ENCODE data around the gene SLC6A16. TPM values are rescaled to one million over a fixed set of nuclear protein-coding genes. Genes with fewer than 3 reads are reported as not detected.
A peak's percentile ranks its signal among the peaks of the same experiment; 100 is the strongest.
"Not testable (repeated sequence)": the region's sequence is repeated elsewhere in the genome, so short reads cannot be mapped to it uniquely, and the experiment has no call there.

SLC6A16 gene
- total RNA-seq, 1 experiment from 2014 or later, result not detected

- DNase-seq (ENCODE audit: low spot score), result no peak
These were observed 19.8 kb upstream of the SLC6A16 start for GRCh38 chr19:49344505-49345423.

DNA sequence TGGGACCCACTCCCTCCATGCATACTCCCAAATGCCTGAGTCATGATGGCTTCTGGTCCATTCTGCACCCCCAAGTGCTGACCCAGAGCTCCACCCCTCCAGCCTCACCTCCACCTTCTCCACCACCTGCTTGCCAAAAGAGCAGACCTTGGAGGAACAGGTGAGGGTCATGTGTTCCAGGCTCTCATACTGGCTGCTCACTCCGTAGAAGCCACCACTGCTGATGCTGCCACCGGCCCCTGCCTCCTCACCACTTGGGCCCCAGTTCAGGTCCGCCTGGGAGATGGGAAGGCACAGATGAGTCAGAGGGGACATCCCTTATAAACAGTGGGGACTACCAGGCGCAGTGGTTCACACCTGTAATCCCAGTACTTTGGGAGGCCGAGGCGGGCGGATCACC is 18.1 kb upstream of the SLC6A16 start:
- DNase-seq (ENCODE audit: low spot score), result no peak

GRCh38 chr19:49342291-49342721 is 17.3 kb upstream of the SLC6A16 start:
- DNase-seq (ENCODE audit: low spot score), result no peak

DNA sequence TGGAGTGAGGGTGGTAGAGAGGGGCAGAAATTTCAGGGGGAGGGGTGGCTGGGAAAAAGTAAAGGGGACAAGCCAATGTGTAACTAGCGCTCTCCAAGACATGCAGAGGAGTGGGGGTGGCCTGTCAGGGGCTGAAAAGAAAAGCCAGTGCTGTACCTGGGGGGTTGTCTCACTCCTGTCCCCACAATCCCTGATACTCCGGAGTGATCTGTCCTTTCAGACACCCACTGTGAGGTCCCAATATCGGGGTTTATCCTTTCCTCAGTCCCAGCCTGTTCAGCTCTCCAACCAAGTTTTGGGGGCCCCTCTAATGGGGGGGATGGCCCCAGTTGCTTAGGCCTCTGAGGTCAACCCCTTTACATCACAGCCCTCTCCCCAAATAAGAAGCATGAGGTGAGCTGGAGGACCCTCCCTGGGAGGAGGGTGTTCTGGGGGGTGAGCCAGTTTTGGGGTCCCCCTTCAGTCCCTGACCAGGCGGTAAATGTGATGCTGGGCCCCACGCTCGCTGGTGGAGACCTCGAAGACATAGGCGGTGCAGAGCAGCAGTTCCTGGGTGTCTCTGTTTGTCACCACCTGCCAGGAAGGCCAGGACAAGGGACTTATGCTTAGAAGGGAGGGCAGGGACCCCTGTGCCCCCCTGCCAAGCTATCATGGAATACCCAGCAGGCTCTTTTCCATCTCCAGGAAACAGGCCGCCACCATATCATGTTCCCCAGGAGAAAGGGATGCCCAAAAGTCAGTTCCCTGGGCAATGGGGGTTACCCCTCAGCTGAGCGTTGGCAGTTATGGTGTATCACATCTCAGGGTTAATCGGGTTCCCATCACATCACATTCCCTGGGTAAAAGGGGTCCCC is 16.1 kb upstream of the SLC6A16 start:
- DNase-seq (ENCODE audit: low spot score), result no peak

GRCh38 chr19:49340069-49340864 is 15.3 kb upstream of the SLC6A16 start:
- no peak for DNase-seq (ENCODE audit: low spot score)

- no peak for DNase-seq (ENCODE audit: low spot score)
These were observed 14.5 kb upstream of the SLC6A16 start for GRCh38 chr19:49339301-49340068.

GRCh38 chr19:49338691-49339300 is 13.8 kb upstream of the SLC6A16 start:
- DNase-seq (ENCODE audit: low spot score), result peak; percentile 72

- DNase-seq (ENCODE audit: low spot score), result no peak
These were observed 13.2 kb upstream of the SLC6A16 start for GRCh38 chr19:49338023-49338677.

DNA sequence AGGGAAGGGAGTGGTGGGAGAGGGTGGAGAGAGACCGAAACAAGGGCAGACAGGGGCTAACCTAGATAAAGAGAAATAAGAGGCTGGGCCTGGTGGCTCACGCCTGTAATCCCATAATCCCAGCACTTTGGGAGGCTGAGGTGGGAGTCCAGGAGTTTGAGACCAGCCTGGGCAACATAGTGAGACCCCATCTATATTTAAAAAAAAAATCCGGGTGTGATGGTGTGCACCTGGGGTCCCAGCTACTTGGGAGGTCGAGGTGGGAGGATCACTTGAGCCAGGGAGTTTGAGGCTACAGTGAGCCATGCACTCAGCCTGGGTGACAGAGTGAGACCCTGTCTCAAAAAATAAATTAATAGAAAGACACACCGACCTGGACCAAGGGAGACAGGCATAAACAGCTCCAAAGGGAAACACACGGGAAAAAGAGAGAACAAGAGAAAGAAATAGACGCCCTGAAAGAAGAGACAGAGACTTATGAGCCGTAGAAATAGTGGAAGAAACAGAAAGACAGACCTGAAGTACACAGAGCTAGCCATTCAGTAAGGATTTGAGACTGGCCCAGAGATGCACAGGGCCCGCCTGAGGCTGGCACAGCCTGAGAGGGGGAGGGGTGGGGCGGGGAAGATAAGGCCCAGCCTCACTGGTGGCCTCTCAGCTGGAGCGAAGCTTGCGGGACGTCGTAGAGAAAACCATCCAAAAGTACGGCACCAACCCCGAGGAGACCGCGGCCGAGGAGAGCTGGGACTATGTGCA is 12.5 kb upstream of the SLC6A16 start:
- no peak for DNase-seq (ENCODE audit: low spot score)

DNA sequence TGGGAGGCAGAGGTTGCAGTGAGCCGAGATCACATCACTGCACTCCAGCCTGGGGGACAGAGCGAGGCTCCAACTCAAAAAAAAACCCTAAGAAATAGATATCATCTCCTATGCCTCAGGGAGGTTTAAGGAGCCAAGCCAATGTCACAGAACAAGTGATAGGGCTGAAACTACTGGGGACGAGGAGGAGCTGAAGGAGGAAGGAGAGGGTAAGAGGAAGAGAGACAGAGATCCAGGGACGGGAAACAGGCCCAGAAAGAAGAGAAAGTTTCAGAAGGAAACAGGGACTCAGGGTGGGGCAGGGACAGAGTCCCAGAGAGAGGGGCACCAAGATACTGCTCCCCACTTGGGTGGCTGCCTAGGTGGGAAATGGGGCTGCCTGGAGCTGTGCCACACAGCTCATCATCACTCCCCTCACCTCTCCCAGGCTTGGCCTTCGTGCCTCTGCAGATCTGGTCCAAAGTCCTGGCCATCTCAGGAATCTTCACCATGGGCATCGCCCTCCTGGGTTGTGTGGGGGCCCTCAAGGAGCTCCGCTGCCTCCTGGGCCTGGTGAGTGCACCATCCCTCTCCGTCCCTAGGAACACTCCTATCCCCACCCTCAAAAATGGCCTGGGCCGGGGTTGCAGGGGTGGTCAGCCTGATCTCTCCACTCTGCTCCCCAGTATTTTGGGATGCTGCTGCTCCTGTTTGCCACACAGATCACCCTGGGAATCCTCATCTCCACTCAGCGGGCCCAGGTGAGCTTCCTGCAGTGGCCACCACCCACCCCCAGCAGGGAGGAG is 11.7 kb upstream of the SLC6A16 start:
- DNase-seq (ENCODE audit: low spot score), result no peak

DNA sequence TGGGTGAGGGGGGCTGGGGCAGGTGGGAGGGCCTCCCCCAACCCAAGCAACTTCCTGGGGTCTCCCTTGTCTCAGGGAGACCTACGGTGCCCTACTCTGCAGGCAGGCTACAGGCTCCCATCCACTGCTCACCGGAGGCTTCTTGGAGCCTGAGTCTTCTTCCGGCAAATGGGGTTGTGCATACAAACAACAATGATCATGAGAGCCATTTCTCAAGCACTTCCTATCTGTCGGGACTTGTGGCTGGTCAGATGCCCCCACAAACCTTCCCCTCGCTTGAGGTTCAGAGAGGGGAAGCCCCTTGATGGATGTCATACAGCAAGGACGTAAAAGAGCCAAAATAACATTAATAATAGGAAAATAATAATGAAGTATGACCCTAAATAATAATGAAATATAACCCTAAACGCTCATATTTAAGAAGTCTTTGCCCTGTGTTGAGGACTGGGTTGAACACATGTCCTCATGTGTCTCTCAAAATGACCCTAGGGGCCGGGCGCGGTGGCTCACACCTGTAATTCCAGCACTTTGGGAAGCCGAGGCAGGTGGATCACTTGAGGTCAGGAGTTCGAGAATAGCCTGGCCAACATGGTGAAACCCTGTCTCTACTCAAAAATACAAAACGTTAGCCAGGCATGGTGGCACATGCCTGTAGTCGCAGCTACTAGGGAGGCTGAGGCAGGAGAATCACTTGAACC is 10.9 kb upstream of the SLC6A16 start:
- DNase-seq (ENCODE audit: low spot score), result no peak

GRCh38 chr19:49335071-49335783 is 10.2 kb upstream of the SLC6A16 start, which contains the start of gene CD37:
Gene CD37, plus strand, starts transcription at chr19:49335406. Its CDS starts 135 bp downstream, at chr19:49335541.
- DNase-seq (ENCODE audit: low spot score), result no peak

DNA sequence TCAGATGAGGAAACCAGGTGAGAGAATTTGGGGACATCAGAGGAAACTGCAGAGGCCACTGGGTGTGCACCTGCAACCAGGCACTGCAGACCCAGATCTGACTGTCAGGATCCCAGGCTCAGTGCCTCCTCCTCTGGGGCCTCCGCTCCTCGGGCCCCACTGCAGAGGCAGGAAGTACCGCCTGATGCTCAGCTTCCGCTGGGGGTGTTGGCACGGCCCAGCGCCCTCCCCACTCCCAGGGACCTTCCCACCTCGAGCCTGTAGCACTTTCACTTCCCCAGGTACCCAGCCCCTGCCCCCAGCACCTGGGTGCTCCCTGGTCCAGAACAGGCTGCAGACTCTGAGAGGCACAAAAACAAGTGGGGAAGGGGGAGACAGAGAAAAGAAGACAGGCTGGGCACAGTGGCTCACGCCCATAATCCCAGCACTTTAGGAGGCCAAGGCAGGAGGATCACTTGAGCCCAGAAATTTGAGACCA is 8.9 kb upstream of the SLC6A16 start:
- DNase-seq (ENCODE audit: low spot score), result no peak

- no peak for DNase-seq (ENCODE audit: low spot score)
These were observed 8.4 kb upstream of the SLC6A16 start for GRCh38 chr19:49333418-49333805.

DNA sequence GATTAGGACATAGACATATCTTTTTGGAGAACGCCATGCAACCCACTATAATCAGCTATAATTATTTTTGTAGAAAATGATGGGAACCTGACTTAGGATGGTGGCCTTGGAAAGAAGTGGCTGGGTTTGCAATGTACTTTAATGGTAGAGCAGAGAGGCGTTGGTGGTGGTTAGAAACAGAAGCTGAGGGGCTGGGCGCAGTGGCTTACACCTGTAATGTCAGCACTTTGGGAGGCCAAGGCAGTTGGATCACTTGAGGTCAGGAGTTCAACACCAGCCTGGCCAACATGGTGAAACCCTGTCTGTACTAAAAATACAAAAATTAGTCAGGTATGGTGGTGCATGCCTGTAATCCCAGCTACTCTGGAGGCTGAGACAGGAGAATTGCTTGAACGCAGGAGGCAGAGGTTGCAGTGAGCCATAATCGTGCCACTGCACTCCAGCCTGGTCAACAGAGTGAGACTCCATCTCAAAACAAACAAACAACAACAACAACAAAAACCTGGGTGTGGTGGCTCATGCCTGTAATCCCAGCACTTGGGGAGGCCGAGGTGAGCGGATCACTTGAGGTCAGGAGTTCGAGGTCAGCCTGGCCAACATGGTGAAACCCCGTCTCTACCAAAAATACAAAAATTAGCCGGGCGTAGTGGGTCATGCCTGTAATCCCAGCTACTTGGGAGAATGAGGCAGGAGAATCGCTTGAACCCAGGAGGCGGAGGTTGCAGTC is 7.9 kb upstream of the SLC6A16 start:
- DNase-seq (ENCODE audit: low spot score), result not testable (repeated sequence)

- peak; percentile 67 for DNase-seq (ENCODE audit: low spot score)
These were observed 6.6 kb upstream of the SLC6A16 start for GRCh38 chr19:49331616-49332055.

All from HT-29 (cell line).